A673 (cell line): ENCODE results near the gene RHBDF2.

Experiments
- CTCF ChIP-seq: fragments of 300-800, 200-600 bp; sonication (generic); conservative IDR thresholded peaks from 2 replicates; pipeline ENCODE4 v1.5.1; 2017; ENCODE audit warnings: low read depth, mild to moderate bottlenecking, antibody characterized with exemption, low read length, moderate library complexity, mixed read lengths
- EZH2 ChIP-seq: fragments of 200-600 bp; sonication (generic); IDR thresholded peaks from 2 replicates; pipeline ENCODE4 v1.6.1; 2017; ENCODE audit warnings: borderline replicate concordance, low read depth, mild to moderate bottlenecking, mixed read lengths, antibody characterized with exemption, low read length; ENCODE audit not compliant: poor library complexity, severe bottlenecking

- no peak for TF ChIP-seq CTCF
- no peak for TF ChIP-seq EZH2
Measured at GRCh38 chr17:76474894-76475293, 26.3 kb downstream of the RHBDF2 start.
